Stimulated activated CD8-positive, alpha-beta memory T cell treated with anti-CD3 and anti-CD28 coated beads, Interleukin-7, amount 100 ng/mL, for 1 hour (primary cell): Measurements from ENCODE around the gene CHCHD3.

Experiments
- DNase-seq, 2 donors: peaks; one replicate each; pipeline ENCODE4 v3.0.0-alpha.2; 2020; ENCODE audit warnings: low read depth in 2 of 2

CHCHD3 gene

GRCh38 chr7:132776048-132776620 lies 305.8 kb downstream of the CHCHD3 start:
- DNase-seq: no peak

- DNase-seq: no peak
Observed at GRCh38 chr7:132773527-132773956, 308.3 kb downstream of the CHCHD3 start.

GRCh38 chr7:132771301-132771730 lies 310.6 kb downstream of the CHCHD3 start:
- no peak for DNase-seq

- no peak for DNase-seq
Observed at GRCh38 chr7:132770055-132770454, 311.8 kb downstream of the CHCHD3 start.

- no peak for DNase-seq
Observed at GRCh38 chr7:132769280-132769679, 312.6 kb downstream of the CHCHD3 start.

GRCh38 chr7:132768099-132768498 lies 313.8 kb downstream of the CHCHD3 start:
- DNase-seq: no peak

- DNase-seq: no peak
Observed at GRCh38 chr7:132767378-132767777, 314.5 kb downstream of the CHCHD3 start.

GRCh38 chr7:132766660-132767059 lies 315.2 kb downstream of the CHCHD3 start:
- no peak for DNase-seq

GRCh38 chr7:132765861-132766260 lies 316.0 kb downstream of the CHCHD3 start:
- DNase-seq: no peak

- no peak for DNase-seq
Observed at GRCh38 chr7:132764762-132765161, 317.1 kb downstream of the CHCHD3 start.

- no peak for DNase-seq
Observed at GRCh38 chr7:132760866-132761265, 321.0 kb downstream of the CHCHD3 start.

- DNase-seq: no peak
Observed at GRCh38 chr7:132760244-132760623, 321.7 kb downstream of the CHCHD3 start.

GRCh38 chr7:132759482-132760243 lies 322.2 kb downstream of the CHCHD3 start:
- DNase-seq: no peak

- DNase-seq: no peak
Observed at GRCh38 chr7:132758986-132759385, 322.9 kb downstream of the CHCHD3 start.

- DNase-seq: no peak
Observed at GRCh38 chr7:132757783-132758182, 324.1 kb downstream of the CHCHD3 start.

- DNase-seq: no peak
Observed at GRCh38 chr7:132756484-132756990, 325.4 kb downstream of the CHCHD3 start.

- DNase-seq: no peak
Observed at GRCh38 chr7:132755538-132756483, 326.1 kb downstream of the CHCHD3 start.

GRCh38 chr7:132752431-132752830 lies 329.5 kb downstream of the CHCHD3 start:
- DNase-seq: no peak

GRCh38 chr7:132751244-132751647 lies 330.6 kb downstream of the CHCHD3 start:
- DNase-seq: no peak

GRCh38 chr7:132750530-132751217 lies 331.2 kb downstream of the CHCHD3 start:
- no peak for DNase-seq

- no peak for DNase-seq
Observed at GRCh38 chr7:132750096-132750495, 331.8 kb downstream of the CHCHD3 start.

GRCh38 chr7:132745510-132745909 lies 336.4 kb downstream of the CHCHD3 start:
- no peak for DNase-seq
